ENCODE measurements around the gene PLXNA4. TPM values are rescaled to one million over a fixed set of nuclear protein-coding genes. Genes with fewer than 3 reads are reported as not detected.

PLXNA4 gene
- total RNA-seq, 2 donors from 2014 or later: 12.2 to 27.7 TPM

DNA sequence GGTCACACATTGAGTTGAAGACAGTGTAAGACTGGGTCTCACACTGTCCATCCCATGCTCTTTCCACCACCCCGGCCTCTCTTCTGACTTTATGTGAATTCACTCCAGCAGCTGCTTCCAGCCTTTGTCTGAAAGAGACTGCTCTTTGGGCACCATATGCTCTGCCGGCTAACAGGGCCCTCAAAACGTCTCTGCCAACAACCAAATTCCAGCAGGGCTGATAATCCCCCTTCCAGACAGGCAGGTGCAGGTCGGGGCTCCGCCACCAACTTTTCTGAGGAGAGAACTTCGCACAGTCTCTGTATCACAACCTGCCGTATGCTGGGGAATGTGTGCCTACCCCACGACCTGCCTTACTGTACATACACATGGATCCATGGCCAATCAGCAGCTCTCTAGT is 64.3 kb downstream of the PLXNA4 start:
- no peak for ATAC-seq (ENCODE audit: insufficient number of reproducible peaks, low FRiP score, low read depth)
- H3K4me3 ChIP-seq: no peak overlapping the region
- H3K36me3 ChIP-seq: peaks cover 10% of the 10 kb centered on the region
- H3K27me3 ChIP-seq (replicated peaks; ENCODE audit: insufficient read depth): no peaks in the 10 kb centered on the region
- no peak for DNase-seq (ENCODE audit: low spot score)
- peaks cover 0 to 7% of the 10 kb centered on the region in 2 donors for H3K4me1 ChIP-seq (ENCODE audit: control insufficient read depth in 1 of 2, low read depth in 2 of 2)
- H3K27ac ChIP-seq: no peak overlapping the region
- TF ChIP-seq, protein P1, sequence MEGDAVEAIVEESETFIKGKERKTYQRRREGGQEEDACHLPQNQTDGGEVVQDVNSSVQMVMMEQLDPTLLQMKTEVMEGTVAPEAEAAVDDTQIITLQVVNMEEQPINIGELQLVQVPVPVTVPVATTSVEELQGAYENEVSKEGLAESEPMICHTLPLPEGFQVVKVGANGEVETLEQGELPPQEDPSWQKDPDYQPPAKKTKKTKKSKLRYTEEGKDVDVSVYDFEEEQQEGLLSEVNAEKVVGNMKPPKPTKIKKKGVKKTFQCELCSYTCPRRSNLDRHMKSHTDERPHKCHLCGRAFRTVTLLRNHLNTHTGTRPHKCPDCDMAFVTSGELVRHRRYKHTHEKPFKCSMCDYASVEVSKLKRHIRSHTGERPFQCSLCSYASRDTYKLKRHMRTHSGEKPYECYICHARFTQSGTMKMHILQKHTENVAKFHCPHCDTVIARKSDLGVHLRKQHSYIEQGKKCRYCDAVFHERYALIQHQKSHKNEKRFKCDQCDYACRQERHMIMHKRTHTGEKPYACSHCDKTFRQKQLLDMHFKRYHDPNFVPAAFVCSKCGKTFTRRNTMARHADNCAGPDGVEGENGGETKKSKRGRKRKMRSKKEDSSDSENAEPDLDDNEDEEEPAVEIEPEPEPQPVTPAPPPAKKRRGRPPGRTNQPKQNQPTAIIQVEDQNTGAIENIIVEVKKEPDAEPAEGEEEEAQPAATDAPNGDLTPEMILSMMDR (IDR thresholded peaks at IDR 0.05): no peak
- no peaks in the 10 kb centered on the region for H3K9me3 ChIP-seq

DNA sequence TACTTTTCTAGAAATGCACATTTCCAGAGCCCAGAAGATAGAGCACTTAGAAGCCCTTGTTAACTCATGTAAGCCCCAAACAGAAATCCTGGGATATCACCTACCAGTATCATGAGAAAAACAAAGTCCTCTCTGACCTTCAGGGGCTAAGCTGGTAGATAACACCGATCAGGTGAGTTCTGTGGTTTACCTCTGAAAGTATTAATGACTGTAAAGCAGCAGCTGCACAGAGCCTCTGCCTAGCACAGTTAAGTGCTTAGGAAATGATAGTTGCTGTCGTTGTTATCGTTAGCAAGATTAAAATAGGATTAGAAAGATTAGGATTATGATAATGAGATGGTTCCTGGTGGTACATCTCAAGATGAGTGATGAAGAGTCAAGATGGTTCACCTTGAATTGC is 64.9 kb downstream of the PLXNA4 start:
- ATAC-seq (ENCODE audit: insufficient number of reproducible peaks, low FRiP score, low read depth) (no peak), DNase-seq (ENCODE audit: low spot score) (no peak)
- Histone ChIP-seq H3K4me3 (no peak overlapping the region), H3K36me3 (peaks cover 10% of the 10 kb centered on the region), H3K4me1 (ENCODE audit: control insufficient read depth in 1 of 2, low read depth in 2 of 2) (peaks cover 0 to 2% of the 10 kb centered on the region in 2 donors), H3K27me3 (replicated peaks; ENCODE audit: insufficient read depth) (no peaks in the 10 kb centered on the region), H3K9me3 (no peaks in the 10 kb centered on the region), H3K27ac (no peak overlapping the region)
- TF ChIP-seq, protein P1 (IDR thresholded peaks at IDR 0.05): no peak

DNA sequence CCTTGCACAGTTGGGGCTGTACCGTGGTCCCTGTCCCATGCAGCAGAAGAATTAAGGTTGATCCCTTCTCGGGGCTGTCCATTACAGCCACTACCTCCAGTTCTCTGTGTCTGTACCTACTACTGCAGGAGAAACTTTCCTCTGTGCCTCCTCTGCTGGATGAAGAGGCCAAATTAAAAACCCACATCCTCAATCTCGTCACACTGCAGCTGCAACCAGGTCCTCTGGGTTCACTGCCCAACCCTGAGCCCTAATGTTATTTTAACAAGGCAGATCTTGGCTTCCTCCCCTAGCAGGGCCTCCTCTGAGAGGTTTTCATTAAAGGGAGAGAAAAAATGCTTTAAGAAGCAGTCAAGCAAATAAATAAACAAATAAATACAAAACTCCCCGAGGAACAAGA is 66.6 kb downstream of the PLXNA4 start:
- no peak overlapping the region for H3K27ac ChIP-seq
- H3K4me3 ChIP-seq: no peak overlapping the region
- H3K36me3 ChIP-seq: peaks cover 10% of the 10 kb centered on the region
- TF ChIP-seq, protein P1 (IDR thresholded peaks at IDR 0.05): no peak
- H3K27me3 ChIP-seq (replicated peaks; ENCODE audit: insufficient read depth): no peaks in the 10 kb centered on the region
- DNase-seq (ENCODE audit: low spot score) (no peak), ATAC-seq (ENCODE audit: insufficient number of reproducible peaks, low FRiP score, low read depth) (no peak)
- H3K9me3 ChIP-seq: no peaks in the 10 kb centered on the region
- H3K4me1 ChIP-seq (ENCODE audit: control insufficient read depth in 1 of 2, low read depth in 2 of 2): no peaks in the 10 kb centered on the region

DNA sequence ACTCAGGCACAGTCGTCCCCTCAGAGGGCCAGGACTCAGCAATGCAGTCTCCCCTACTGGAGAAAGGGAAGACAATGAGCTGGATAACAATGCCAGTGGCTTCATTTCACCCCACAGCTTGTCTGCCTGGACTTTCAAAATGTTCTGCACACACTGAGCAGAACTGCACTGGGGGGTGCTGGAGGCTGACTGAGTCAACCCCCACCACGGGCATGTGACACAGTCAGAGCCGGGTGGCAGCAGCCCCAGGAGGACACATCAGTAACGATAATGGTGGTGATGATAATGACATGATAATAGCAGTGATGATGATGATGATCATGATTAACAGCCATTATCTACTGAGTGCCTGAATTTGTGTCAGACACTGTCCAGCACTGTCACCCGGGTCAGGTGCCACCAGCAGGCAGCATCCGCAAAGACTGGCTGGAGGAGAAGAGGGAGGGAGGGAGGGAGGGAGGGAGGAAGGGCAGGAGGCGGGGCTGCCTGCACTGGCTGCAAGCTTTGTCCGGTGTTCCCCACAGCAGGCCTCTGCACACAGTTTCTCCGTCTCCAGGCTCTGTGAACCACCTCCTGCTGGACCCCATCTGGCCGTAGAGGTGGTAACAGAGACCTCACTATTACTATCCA is 67.4 kb downstream of the PLXNA4 start:
- Histone ChIP-seq H3K36me3 (peaks cover 10% of the 10 kb centered on the region), H3K27me3 (replicated peaks; ENCODE audit: insufficient read depth) (no peaks in the 10 kb centered on the region), H3K9me3 (no peaks in the 10 kb centered on the region), H3K27ac (no peak overlapping the region), H3K4me1 (ENCODE audit: control insufficient read depth in 1 of 2, low read depth in 2 of 2) (no peaks in the 10 kb centered on the region), H3K4me3 (no peak overlapping the region)
- TF ChIP-seq, protein P1 (IDR thresholded peaks at IDR 0.05): no peak
- ATAC-seq (ENCODE audit: insufficient number of reproducible peaks, low FRiP score, low read depth) (no peak), DNase-seq (ENCODE audit: low spot score) (no peak)

- Histone ChIP-seq H3K4me1 (ENCODE audit: control insufficient read depth in 1 of 2, low read depth in 2 of 2) (peaks cover 0 to 13% of the 10 kb centered on the region in 2 donors), H3K27ac (no peak overlapping the region), H3K36me3 (peaks cover 10% of the 10 kb centered on the region), H3K27me3 (replicated peaks; ENCODE audit: insufficient read depth) (no peaks in the 10 kb centered on the region), H3K4me3 (no peak overlapping the region), H3K9me3 (no peaks in the 10 kb centered on the region)
- ATAC-seq (ENCODE audit: insufficient number of reproducible peaks, low FRiP score, low read depth) (no peak), DNase-seq (ENCODE audit: low spot score) (no peak)
- TF ChIP-seq, protein P1 (IDR thresholded peaks at IDR 0.05): no peak
These were observed 71.4 kb downstream of the PLXNA4 start for GRCh38 chr7:132504852-132505251.

All from thoracic aorta (tissue), 2 donors.